Right lobe of liver (tissue), 6 donors: ENCODE measurements around the gene LRRC43. TPM values are rescaled to one million over a fixed set of nuclear protein-coding genes. Genes with fewer than 3 reads are reported as not detected.
"Not testable (repeated sequence)": the region's sequence is repeated elsewhere in the genome, so short reads cannot be mapped to it uniquely, and the experiment has no call there.

Experiments used
- ATAC-seq, 4 donors: fragments of 200-7000 bp; cut with Tn5 transposase; one replicate each; pipeline ENCODE4 v1.9.1; 2020; ENCODE audit warnings: mild to moderate bottlenecking in 4 of 4, moderate library complexity in 4 of 4
- DNase-seq, 3 donors: peaks; one replicate each; pipeline ENCODE4 v3.0.0-alpha.2; 2020
- H3K27ac ChIP-seq, 3 donors: fragments of 200-600 bp; one replicate each; pipeline ENCODE4 v1.8.0; 2022
- H3K27me3 ChIP-seq, 2 donors: fragments of 200-600 bp; one replicate each; pipeline ENCODE4 v1.8.0; 2022
- H3K36me3 ChIP-seq, 4 donors: fragments of 200-600 bp; sonication (generic) in 1 of 4; one replicate each; pipeline versions ENCODE4 v1.5.1 to v1.8.0; 2017 to 2022; ENCODE audit warnings: control low read depth in 1 of 4
- H3K4me1 ChIP-seq, 4 donors: fragments of 200-600 bp; sonication (generic) in 1 of 4; one replicate each; pipeline versions ENCODE4 v1.5.1 to v1.8.0; 2017 to 2022; ENCODE audit warnings: control low read depth in 1 of 4
- H3K4me3 ChIP-seq, 3 donors: fragments of 200-600 bp; one replicate each; pipeline ENCODE4 v1.8.0; 2022
- H3K9me3 ChIP-seq, 4 donors: fragments of 200-600 bp; sonication (generic) in 1 of 4; one replicate each; pipeline versions ENCODE4 v1.5.1 to v1.8.0; 2017 to 2022; ENCODE audit warnings: control low read depth in 1 of 4
- POLR2A ChIP-seq: fragments of 450-650 bp; IDR thresholded peaks from one replicate; pipeline ENCODE4 v1.6.1; 2017; ENCODE audit warnings: antibody characterized with exemption, mild to moderate bottlenecking
- WGBS: methylation state at CpG from one replicate; pipeline ENCODE4 v1.1.6; 2018; ENCODE audit warnings: low coverage, low lambda C conversion rate; ENCODE audit not compliant: insufficient coverage; ENCODE audit errors: missing lambda C conversion rate; 5-methylcytosine and 5-hydroxymethylcytosine counted together
- intact Hi-C, 2 donors: fragments of 100-400 bp; cut with DNase I; formaldehyde crosslinking; loops; one replicate each; pipeline versions ENCODE4 v1.11.2 to v1.14.1; 2022
- total RNA-seq, 6 experiments: library from RNA; depleted of rRNA in 2 of 6; stranded (reverse); fragments of >200 nt in 2 of 6; fragmentation: NEBNext Ultra II Directional in 3 of 6; extraction: Animal tissue kit (Norgen Biotek cat#: 25700) in 3 of 6; gene quantifications; one replicate each; pipeline versions ENCODE4 v1.1.0 to v1.2.4, GENCODE V29; 2016 to 2023
- TF ChIP-seq, protein P1 (sequence below), 4 donors: fragments of 200-600 bp in 3 of 4; fragments of 450-650 bp in 1 of 4; IDR thresholded peaks; one replicate each; pipeline versions ENCODE4 v1.5.1 to v1.8.0; 2016 to 2022; ENCODE audit warnings: antibody characterized with exemption in 4 of 4, mild to moderate bottlenecking in 2 of 4
- donor health status: DM: no; HTN: yes; CAD: no.
- donor health status: DM: no; HTN: no; CAD: no.
- donor health status: DM: no; HTN: no; CAD: no.
- donor health status: DM: no; HTN: yes; CAD: no.
- donor health status: DM: no; HTN: yes; CAD: no.

LRRC43 gene
- total RNA-seq, 6 experiments from 2014 or later: 0.26 to 0.37 (median 0.31) TPM; not detected in 3

DNA sequence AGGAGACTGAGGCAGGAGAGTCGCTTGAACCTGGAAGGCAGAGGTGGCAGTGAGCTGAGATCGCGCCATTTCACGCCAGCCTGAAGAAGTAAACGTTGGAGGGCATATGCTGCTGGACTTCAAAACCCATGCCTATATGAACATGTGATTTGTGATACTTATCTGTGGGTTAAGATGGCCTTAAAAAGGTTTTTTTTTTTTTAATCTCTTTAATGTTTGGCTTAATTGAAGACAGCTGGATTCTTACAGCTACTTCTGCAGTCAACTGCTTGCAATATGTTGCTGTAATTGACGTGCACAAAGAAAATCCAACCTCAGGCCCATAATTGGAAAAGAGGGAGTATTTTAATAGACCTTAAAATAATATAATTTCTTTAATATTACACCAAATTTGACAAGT, 19.1 kb downstream of the LRRC43 start:
- peaks cover 0 to 9% of the 10 kb centered on the region in 2 donors for H3K27me3 ChIP-seq
- intact Hi-C loops: no loop called here
- WGBS: 97% methylated on average over 6 of the region's 6 CpGs

DNA sequence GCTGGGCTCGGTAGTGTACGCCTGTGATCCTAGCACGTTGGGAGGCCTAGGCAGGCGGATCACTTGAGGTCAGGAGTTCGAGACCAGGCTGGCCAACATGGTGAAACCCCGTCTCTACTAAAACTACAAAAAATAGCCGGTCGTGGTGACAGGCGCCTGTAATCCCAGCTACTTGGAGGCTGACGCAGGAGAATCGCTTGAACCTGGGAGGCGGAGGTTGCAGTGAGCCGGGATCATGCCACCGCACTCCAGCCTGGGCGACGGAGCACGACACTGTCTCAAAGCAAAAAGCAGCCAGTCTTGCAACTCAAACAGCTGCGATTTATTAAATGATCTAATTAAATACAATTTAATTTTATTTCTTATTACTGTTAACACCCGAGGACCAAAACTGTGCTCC, 19.9 kb downstream of the LRRC43 start:
- H3K27ac ChIP-seq, H3K9me3 ChIP-seq, intact Hi-C loops, H3K27me3 ChIP-seq, DNase-seq, ATAC-seq, H3K36me3 ChIP-seq: not testable (repeated sequence)
- Histone ChIP-seq H3K4me1 (peaks cover 0 to 16% (median 0%) of the 10 kb centered on the region in 4 donors), H3K4me3 (peak overlapping the region; percentile 49 to 66 (median 52))
- WGBS: 60% methylated on average over 18 of the region's 19 CpGs

More for the DNA sequence above, 19.1 kb downstream of the LRRC43 start:
- Histone ChIP-seq H3K36me3 (no peaks in the 10 kb centered on the region), H3K4me3 (no peak overlapping the region), H3K4me1 (peaks cover 0 to 16% (median 0%) of the 10 kb centered on the region in 4 donors), H3K27ac (no peak overlapping the region), H3K9me3 (no peaks in the 10 kb centered on the region)
- DNase-seq: no peak
- ATAC-seq: no peak
- TF ChIP-seq, protein P1, sequence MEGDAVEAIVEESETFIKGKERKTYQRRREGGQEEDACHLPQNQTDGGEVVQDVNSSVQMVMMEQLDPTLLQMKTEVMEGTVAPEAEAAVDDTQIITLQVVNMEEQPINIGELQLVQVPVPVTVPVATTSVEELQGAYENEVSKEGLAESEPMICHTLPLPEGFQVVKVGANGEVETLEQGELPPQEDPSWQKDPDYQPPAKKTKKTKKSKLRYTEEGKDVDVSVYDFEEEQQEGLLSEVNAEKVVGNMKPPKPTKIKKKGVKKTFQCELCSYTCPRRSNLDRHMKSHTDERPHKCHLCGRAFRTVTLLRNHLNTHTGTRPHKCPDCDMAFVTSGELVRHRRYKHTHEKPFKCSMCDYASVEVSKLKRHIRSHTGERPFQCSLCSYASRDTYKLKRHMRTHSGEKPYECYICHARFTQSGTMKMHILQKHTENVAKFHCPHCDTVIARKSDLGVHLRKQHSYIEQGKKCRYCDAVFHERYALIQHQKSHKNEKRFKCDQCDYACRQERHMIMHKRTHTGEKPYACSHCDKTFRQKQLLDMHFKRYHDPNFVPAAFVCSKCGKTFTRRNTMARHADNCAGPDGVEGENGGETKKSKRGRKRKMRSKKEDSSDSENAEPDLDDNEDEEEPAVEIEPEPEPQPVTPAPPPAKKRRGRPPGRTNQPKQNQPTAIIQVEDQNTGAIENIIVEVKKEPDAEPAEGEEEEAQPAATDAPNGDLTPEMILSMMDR (IDR thresholded peaks at IDR 0.05): no peak
- TF ChIP-seq POLR2A: no peak

DNA sequence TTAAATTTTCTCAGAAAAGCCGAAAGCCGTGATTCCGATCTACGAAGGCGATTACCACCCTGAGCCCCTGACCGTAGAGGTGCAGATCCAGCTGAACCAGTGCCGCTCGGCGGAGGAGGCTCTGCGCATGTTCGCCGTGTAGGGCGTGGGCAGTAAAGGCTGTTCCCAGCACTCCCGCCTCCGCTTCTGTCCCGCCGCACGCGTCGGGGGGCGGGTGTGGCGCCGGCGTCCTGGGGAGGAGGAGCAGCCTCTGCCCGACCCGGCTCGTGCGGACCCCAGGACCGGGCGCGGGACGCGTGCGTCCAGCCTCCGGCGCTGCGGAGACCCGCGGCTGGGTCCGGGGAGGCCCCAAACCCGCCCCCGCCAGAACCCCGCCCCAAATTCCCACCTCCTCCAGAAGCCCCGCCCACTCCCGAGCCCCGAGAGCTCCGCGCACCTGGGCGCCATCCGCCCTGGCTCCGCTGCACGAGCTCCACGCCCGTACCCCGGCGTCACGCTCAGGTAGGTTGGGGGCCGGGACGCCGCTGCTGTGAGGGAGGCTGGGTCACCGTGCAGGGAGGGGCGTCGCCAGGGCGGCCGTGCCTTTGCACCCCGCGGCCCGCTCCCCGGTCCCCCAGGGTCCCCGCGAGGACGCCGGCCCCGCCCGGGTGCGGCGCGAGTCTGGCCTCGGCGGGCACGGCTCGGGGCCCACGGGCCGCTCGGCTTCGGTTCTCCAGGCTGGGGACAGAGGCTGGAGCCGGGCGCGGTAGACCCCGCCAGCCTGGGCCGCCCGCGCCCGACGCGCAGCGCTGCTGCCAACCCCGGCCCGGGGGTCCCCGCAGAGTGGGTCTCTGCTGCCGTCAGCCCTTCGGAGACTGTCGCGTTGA, 20.6 kb downstream of the LRRC43 start, which contains the start of gene B3GNT4:
TSS of gene B3GNT4 (plus strand) at position 409 of the 866 bp plus-strand sequence. CDS start 910 bp downstream, outside the sequence.
- ATAC-seq (peak; percentile 75 to 80 (median 78)), DNase-seq (peak in 2 of 3 donors; percentile 64 to 71)
- Histone ChIP-seq H3K4me1 (peaks cover 0 to 16% (median 0%) of the 10 kb centered on the region in 4 donors), H3K4me3 (peak within 1 kb of the TSS; percentile 49 to 66 (median 52)), H3K27me3 (peaks cover 0 to 9% of the 10 kb centered on the region in 2 donors), H3K9me3 (no peaks in the 10 kb centered on the region), H3K27ac (no peak within 1 kb of the TSS), H3K36me3 (peaks cover 0 to 14% (median 3%) of the 10 kb centered on the region in 4 donors)
- intact Hi-C loops: no loop called here
- 0% methylated on average over 8 of the region's 104 CpGs for WGBS
- no peak for TF ChIP-seq POLR2A
- TF ChIP-seq, protein P1 (IDR thresholded peaks at IDR 0.05): no peak

DNA sequence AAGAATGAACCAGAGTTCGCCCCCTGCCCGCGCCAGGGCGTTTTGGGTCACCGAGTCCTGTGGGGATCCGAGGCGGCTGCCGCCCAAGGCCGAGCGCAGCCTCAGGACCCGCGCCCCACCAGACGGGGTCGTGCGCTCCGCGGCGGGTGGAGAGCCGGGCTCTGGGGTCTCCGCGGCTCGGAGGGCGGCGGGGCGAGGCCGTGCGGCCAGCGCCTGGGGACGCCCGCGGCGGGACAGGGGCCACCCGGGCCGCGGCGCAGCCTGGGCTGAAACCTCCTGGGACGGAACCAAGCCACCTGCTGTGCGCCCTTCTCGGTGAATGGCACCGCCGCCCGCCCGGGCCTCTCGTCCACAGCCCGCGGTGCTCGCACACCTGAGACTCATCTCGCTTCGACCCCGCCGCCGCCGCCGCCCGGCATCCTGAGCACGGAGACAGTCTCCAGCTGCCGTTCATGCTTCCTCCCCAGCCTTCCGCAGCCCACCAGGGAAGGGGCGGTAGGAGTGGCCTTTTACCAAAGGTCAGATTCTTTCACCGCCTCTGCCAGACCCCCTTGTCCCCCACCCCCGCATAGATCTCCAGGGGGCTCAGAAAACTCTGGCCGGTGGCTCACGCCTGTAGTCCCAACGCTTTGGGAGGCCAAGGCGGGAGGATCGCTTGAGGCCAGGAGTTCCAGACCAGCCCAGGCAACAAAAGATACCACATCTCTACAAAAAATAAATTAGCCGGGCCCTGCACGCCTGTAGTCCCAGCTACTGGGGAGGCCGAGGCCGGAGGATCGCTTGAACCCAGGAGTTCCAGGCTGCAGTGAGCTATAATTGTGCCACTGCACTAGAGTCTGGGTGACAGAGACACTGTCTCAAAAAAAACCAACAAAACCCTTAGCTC, 21.5 kb downstream of the LRRC43 start:
- Histone ChIP-seq H3K36me3 (peaks cover 0 to 23% (median 5%) of the 10 kb centered on the region in 4 donors), H3K4me1 (peaks cover 0 to 16% (median 0%) of the 10 kb centered on the region in 4 donors), H3K27ac (no peak overlapping the region), H3K4me3 (peak overlapping the region; percentile 49 to 66 (median 52)), H3K27me3 (peaks cover 0 to 9% of the 10 kb centered on the region in 2 donors), H3K9me3 (no peaks in the 10 kb centered on the region)
- DNase-seq: no peak
- WGBS: 5% methylated on average over 13 of the region's 71 CpGs
- intact Hi-C loops: no loop called here
- TF ChIP-seq POLR2A: no peak
- TF ChIP-seq, protein P1 (IDR thresholded peaks at IDR 0.05): no peak
- ATAC-seq: peak in 1 of 4 donors; percentile 10
